SK-N-SH (cell line): ENCODE measurements around the gene MYO18B. TPM values are rescaled to one million over a fixed set of nuclear protein-coding genes. Genes with fewer than 3 reads are reported as not detected.

Experiments
- CTCF ChIA-PET: fragments of 300-600, 350-600 bp; formaldehyde crosslinking; extraction: SDS; loops from one replicate; lab custom pipeline; 2021; lab: Yijun Ruan, JAX
- POLR2A ChIA-PET: fragments of 350-600 bp; sonication (Branson Sonifier 250); formaldehyde crosslinking; extraction: SDS; loops from one replicate; lab custom pipeline; 2020; ENCODE audit warnings: antibody characterized with exemption, inconsistent platforms; lab: Yijun Ruan, JAX
- DNase-seq: peaks from one replicate; pipeline ENCODE4 v3.0.0; 2012
- H2AFZ ChIP-seq: fragments of 200-600 bp; sonication (generic); 2 replicates; pipeline ENCODE4 v1.8.1; 2016; ENCODE audit warnings: antibody characterized with exemption, mild to moderate bottlenecking, low read depth
- H3F3A ChIP-seq: fragments of 200-600 bp; sonication (generic); replicated peaks from 2 replicates; pipeline ENCODE3; 2016; ENCODE audit warnings: antibody characterized with exemption, mild to moderate bottlenecking; ENCODE audit not compliant: insufficient read depth
- H3K27ac ChIP-seq, 2 experiments: fragments of 200-500 bp in 1 of 2; fragments of 200-600 bp in 1 of 2; sonication (Bioruptor generic) in 1 of 2; sonication (generic), shearing (Covaris generic) in 1 of 2; 2 replicates each; pipeline versions ENCODE4 v1.5.1 to v1.6.1; 2014 to 2016; ENCODE audit warnings: low read depth in 2 of 2, inconsistent platforms in 1 of 2, low read length in 1 of 2, mild to moderate bottlenecking in 1 of 2, mixed read lengths in 1 of 2
- H3K27me3 ChIP-seq: fragments of 200-600 bp; sonication (generic), shearing (Covaris generic); 2 replicates; pipeline ENCODE4 v1.6.1; 2016; ENCODE audit warnings: mixed run types; ENCODE audit not compliant: insufficient read depth
- H3K36me3 ChIP-seq, 2 experiments: fragments of 200-500 bp in 1 of 2; fragments of 200-600 bp in 1 of 2; sonication (Bioruptor generic) in 1 of 2; sonication (generic) in 1 of 2; replicated peaks in 1 of 2; 2 replicates each; pipeline versions ENCODE3 to v1.5.1; 2014 to 2016; ENCODE audit warnings: low read length in 1 of 2, mild to moderate bottlenecking in 1 of 2; ENCODE audit not compliant: insufficient read depth in 2 of 2, control insufficient read depth in 1 of 2
- H3K4me1 ChIP-seq, 2 experiments: fragments of 200-500 bp in 1 of 2; fragments of 200-600 bp in 1 of 2; sonication (Bioruptor generic) in 1 of 2; sonication (generic), shearing (Covaris generic) in 1 of 2; 2 replicates each; pipeline versions ENCODE4 v1.5.1 to v1.6.1; 2014 to 2016; ENCODE audit warnings: low read depth in 1 of 2, low read length in 1 of 2, mixed run types in 1 of 2; ENCODE audit not compliant: insufficient read depth in 2 of 2, control insufficient read depth in 1 of 2
- H3K4me2 ChIP-seq: fragments of 200-600 bp; sonication (generic), shearing (Covaris generic); 2 replicates; pipeline ENCODE4 v1.6.1; 2017; ENCODE audit warnings: mixed run types
- H3K4me3 ChIP-seq, 2 experiments: fragments of 200-500 bp in 1 of 2; fragments of 200-600 bp in 1 of 2; sonication (Bioruptor generic) in 1 of 2; sonication (generic), shearing (Covaris generic) in 1 of 2; 2 replicates each; pipeline versions ENCODE4 v1.5.1 to v1.8.1; 2014 to 2016; ENCODE audit warnings: low read depth in 2 of 2, inconsistent platforms in 1 of 2, low read length in 1 of 2, mild to moderate bottlenecking in 1 of 2, mixed read lengths in 1 of 2, moderate library complexity in 1 of 2
- H3K79me2 ChIP-seq: fragments of 200-600 bp; sonication (generic); 2 replicates; pipeline ENCODE4 v1.8.1; 2017; ENCODE audit warnings: mild to moderate bottlenecking; ENCODE audit not compliant: insufficient read depth
- H3K9ac ChIP-seq: fragments of 200-600 bp; sonication (generic); 2 replicates; pipeline ENCODE4 v1.6.1; 2017; ENCODE audit warnings: mixed run types
- H3K9me2 ChIP-seq: fragments of 200-600 bp; sonication (generic); 2 replicates; pipeline ENCODE4 v1.6.1; 2017; ENCODE audit warnings: mixed run types
- H3K9me3 ChIP-seq: fragments of 200-600 bp; sonication (generic); 2 replicates; pipeline ENCODE4 v1.6.1; 2017; ENCODE audit warnings: mixed run types, mild to moderate bottlenecking, moderate library complexity
- H4K20me1 ChIP-seq: fragments of 200-600 bp; sonication (generic); 2 replicates; pipeline ENCODE4 v1.6.1; 2017; ENCODE audit warnings: mild to moderate bottlenecking, mixed run types; ENCODE audit not compliant: insufficient read depth
- CTCF ChIP-seq: fragments of 200-600 bp; sonication (generic); IDR thresholded peaks from 2 replicates; pipeline ENCODE4 v1.6.1; 2017; ENCODE audit warnings: antibody characterized with exemption, mild to moderate bottlenecking, moderate library complexity
- FOSL2 ChIP-seq: IDR thresholded peaks from 2 replicates; pipeline ENCODE4 v1.4.0; 2012; ENCODE audit warnings: low read depth, mild to moderate bottlenecking, moderate library complexity, borderline replicate concordance
- GABPA ChIP-seq: IDR thresholded peaks from 2 replicates; pipeline ENCODE4 v1.4.0; 2012; ENCODE audit warnings: low read depth, mild to moderate bottlenecking
- JUND ChIP-seq: IDR thresholded peaks from 2 replicates; pipeline ENCODE4 v1.4.0; 2012
- MAX ChIP-seq: IDR thresholded peaks from 2 replicates; pipeline ENCODE4 v1.4.0; 2012; ENCODE audit warnings: low read depth
- MXI1 ChIP-seq: IDR thresholded peaks from 2 replicates; pipeline ENCODE4 v1.6.1; 2012; ENCODE audit warnings: mild to moderate bottlenecking, low read depth, low read length, improper control_type of control experiment
- NFIC ChIP-seq: IDR thresholded peaks from 2 replicates; pipeline ENCODE4 v1.4.0; 2012; ENCODE audit warnings: borderline replicate concordance
- NRF1 ChIP-seq: IDR thresholded peaks from 2 replicates; pipeline ENCODE4 v1.6.1; 2012; ENCODE audit warnings: low read depth, mild to moderate bottlenecking, low read length
- REST ChIP-seq: IDR thresholded peaks from 2 replicates; pipeline ENCODE4 v1.6.1; 2012; ENCODE audit warnings: mild to moderate bottlenecking, low read depth, low read length, moderate library complexity
- RFX5 ChIP-seq: IDR thresholded peaks from 2 replicates; pipeline ENCODE4 v1.6.1; 2012; ENCODE audit warnings: mild to moderate bottlenecking, improper control_type of control experiment, low read length
- SMC3 ChIP-seq: IDR thresholded peaks from 2 replicates; pipeline ENCODE4 v1.6.1; 2012; ENCODE audit warnings: low read depth, low read length, improper control_type of control experiment
- USF1 ChIP-seq: IDR thresholded peaks from 2 replicates; pipeline ENCODE4 v1.4.0; 2012; ENCODE audit warnings: low read depth, borderline replicate concordance
- YY1 ChIP-seq: IDR thresholded peaks from 2 replicates; pipeline ENCODE4 v1.4.0; 2012; ENCODE audit warnings: low read depth, mild to moderate bottlenecking
- WGBS: methylation state at CpG from one replicate; pipeline ENCODE4 v1.1.6; 2017; ENCODE audit warnings: low lambda C conversion rate; 5-methylcytosine and 5-hydroxymethylcytosine counted together
- polyA plus RNA-seq, 3 experiments: library from polyadenylated mRNA; depleted of rRNA; stranded (reverse); fragments of >200 nt; gene quantifications; 2 replicates each; pipeline ENCODE4 v1.2.3, GENCODE V29; 2012

The MYO18B gene
- polyA plus RNA-seq, 1 of the 3 experiments (the other 2 are of a cell fraction), result 0.05 TPM

GRCh38 chr22:25747245-25747944 is 5.4 kb downstream of the MYO18B start (continued):
- TF ChIP-seq REST, result 0 out of 2 replicates have a peak, but pooled peaks have one; percentile 17
- TF ChIP-seq JUND, result peak; percentile 80
- TF ChIP-seq FOSL2, result peak; percentile 77
- no peak for TF ChIP-seq CTCF

GRCh38 chr22:25748140-25748539 is 6.2 kb downstream of the MYO18B start:
- 84% methylated on average over 5 of the region's 5 CpGs for WGBS
- H3K4me2 ChIP-seq, result peak overlapping the region; percentile 61

GRCh38 chr22:25748704-25749103 is 6.7 kb downstream of the MYO18B start:
- H3F3A ChIP-seq, result peaks cover 14% of the 10 kb centered on the region
- ChIA-PET CTCF (interaction anchor here (1.9 to 4.7 kb wide), 2 partner anchors 12 to 24 kb away, joined by 4 to 20 read pairs; no protein-coding TSS in a partner anchor), POLR2A (no interaction called here)
- no peak overlapping the region for H3K4me2 ChIP-seq
- H3K9ac ChIP-seq, result no peak overlapping the region
- no peaks in the 10 kb centered on the region for H3K79me2 ChIP-seq
- no peak overlapping the region for H2AFZ ChIP-seq
- no peaks in the 10 kb centered on the region for H3K9me2 ChIP-seq
- no peak for TF ChIP-seq USF1
- no peak for TF ChIP-seq NFIC
- TF ChIP-seq YY1, result no peak
- no peak for TF ChIP-seq MXI1
- no peak for TF ChIP-seq GABPA
- no peak for TF ChIP-seq SMC3
- TF ChIP-seq REST, result no peak
- no peak for TF ChIP-seq NRF1
- H3K4me1 ChIP-seq, result peaks cover 12 to 46% of the 10 kb centered on the region in 2 experiments; a peak in 3 of 4 replicates
- no peak for DNase-seq
- H3K36me3 ChIP-seq, result no peaks in the 10 kb centered on the region
- H3K4me3 ChIP-seq, result no peak overlapping the region
- H4K20me1 ChIP-seq, result no peaks in the 10 kb centered on the region
- H3K27ac ChIP-seq, result peak overlapping the region in 1 of 2 experiments; percentile 97; a peak in 3 of 4 replicates
- 63% methylated on average over 2 of the region's 2 CpGs for WGBS
- no peaks in the 10 kb centered on the region for H3K9me3 ChIP-seq
- H3K27me3 ChIP-seq, result no peaks in the 10 kb centered on the region

More at GRCh38 chr22:25748140-25748539, 6.2 kb downstream of the MYO18B start:
- H3K27me3 ChIP-seq, result no peaks in the 10 kb centered on the region
- H3K9me3 ChIP-seq, result no peaks in the 10 kb centered on the region
- peaks cover 14% of the 10 kb centered on the region for H3F3A ChIP-seq
- H4K20me1 ChIP-seq, result no peaks in the 10 kb centered on the region
- H3K36me3 ChIP-seq, result no peaks in the 10 kb centered on the region
- ChIA-PET POLR2A (interaction anchor here (1.1 kb wide), 1 partner anchor 9 kb away, joined by 3 read pairs; no protein-coding TSS in a partner anchor), CTCF (interaction anchor here (1.9 to 4.7 kb wide), 2 partner anchors 11 to 25 kb away, joined by 4 to 20 read pairs; no protein-coding TSS in a partner anchor)
- H3K4me1 ChIP-seq, result peaks cover 12 to 46% of the 10 kb centered on the region in 2 experiments; a peak in 3 of 4 replicates
- no peaks in the 10 kb centered on the region for H3K9me2 ChIP-seq
- DNase-seq, result no peak
- H3K27ac ChIP-seq, result peak overlapping the region; percentile 87 to 97
- no peak for TF ChIP-seq RFX5
- TF ChIP-seq MAX, result no peak
- H2AFZ ChIP-seq, result peak overlapping the region; percentile 80
- H3K79me2 ChIP-seq, result no peaks in the 10 kb centered on the region
- no peak overlapping the region for H3K4me3 ChIP-seq
- peak overlapping the region; percentile 57; the same call in 1 of the 2 replicates for H3K9ac ChIP-seq
